Ovary (tissue), 9 donors: ENCODE data around the gene ZNF681. TPM values are rescaled to one million over a fixed set of nuclear protein-coding genes. Genes with fewer than 3 reads are reported as not detected.

Experiments used
- DNase-seq, 5 donors: peaks; one replicate each; pipeline ENCODE4 v3.0.0-alpha.2; 2019 to 2020
- H3K27ac ChIP-seq, 2 donors: fragments of 200-600 bp; one replicate each; pipeline versions ENCODE4 v1.5.1 to v1.8.0; 2019 to 2022
- H3K27me3 ChIP-seq: fragments of 200-600 bp; one replicate; pipeline ENCODE4 v1.8.0; 2022
- H3K36me3 ChIP-seq: fragments of 200-600 bp; sonication (generic); one replicate; pipeline ENCODE4 v1.5.1; 2019
- H3K4me1 ChIP-seq: one replicate; pipeline ENCODE4 v1.8.1; 2013; ENCODE audit warnings: mild to moderate bottlenecking, moderate library complexity; ENCODE audit not compliant: insufficient read depth
- H3K4me3 ChIP-seq: fragments of 200-600 bp; sonication (generic); one replicate; pipeline ENCODE4 v1.5.1; 2017
- H3K9me3 ChIP-seq, 2 donors: fragments of 200-600 bp in 1 of 2; sonication (generic) in 1 of 2; one replicate each; pipeline versions ENCODE4 v1.5.1 to v1.8.1; 2013 to 2019; ENCODE audit warnings: mild to moderate bottlenecking in 1 of 2, moderate library complexity in 1 of 2
- CTCF ChIP-seq, 3 donors: fragments of 450-650 bp in 2 of 3; fragments of 200-600 bp in 1 of 3; IDR thresholded peaks; one replicate each; pipeline versions ENCODE4 v1.5.1 to v1.8.0; 2016 to 2022; ENCODE audit warnings: antibody characterized with exemption in 3 of 3, mild to moderate bottlenecking in 1 of 3
- EP300 ChIP-seq: sonication (generic); formaldehyde crosslinking; IDR thresholded peaks from one replicate; pipeline ENCODE4 v1.6.1; 2017; ENCODE audit warnings: antibody characterized with exemption
- POLR2A ChIP-seq: fragments of 450-650 bp; IDR thresholded peaks from one replicate; pipeline ENCODE4 v1.6.1; 2017; ENCODE audit warnings: antibody characterized with exemption, mild to moderate bottlenecking, moderate library complexity
- WGBS, 3 donors: extraction: QIAGEN DNeasy Blood & Tissue Kit in 1 of 3; methylation state at CpG; one replicate each; pipeline versions ENCODE4 v1.1.5 to v1.1.7; 2013 to 2017; 5-methylcytosine and 5-hydroxymethylcytosine counted together
- intact Hi-C, 4 donors: fragments of 100-400 bp; cut with DNase I; formaldehyde crosslinking; loops; one replicate each; pipeline versions ENCODE4 v1.11.0 to v1.15.1; 2022 to 2023
- polyA plus RNA-seq, 2 donors: library from polyadenylated mRNA; stranded (reverse); fragments of 200-250 nt in 1 of 2; fragments of 350-450 nt in 1 of 2; fragmentation: Illumina TruSeq in 1 of 2; extraction: RNeasy Lipid Tissue Mini Kit (QIAGEN cat#74804) in 1 of 2; gene quantifications; one replicate each; pipeline ENCODE4 v1.2.3, GENCODE V29; 2013 to 2014
- total RNA-seq, 7 donors: library from RNA; depleted of rRNA in 2 of 7; stranded (reverse); fragments of >200 nt in 2 of 7; fragmentation: NEBNext Ultra II Directional in 3 of 7; extraction: Animal tissue kit (Norgen Biotek cat#: 25700) in 3 of 7; gene quantifications; one replicate each; pipeline versions ENCODE4 v1.1.0 to v1.2.4, GENCODE V29; 2016 to 2023
- donor health status: DM: no; HTN: no; CAD: no; lungs with moderate emphysema.
- donor health status: DM: no; HTN: no; CAD: no.
- donor health status: Bipolar disorder and iron deficiency.
- donor health status: DM: yes; HTN: yes; CAD: no.
- donor health status: DM: no; HTN: no; CAD: no.
- donor health status: DM: yes; HTN: yes; CAD: no.

Gene ZNF681
- total and polyA plus RNA-seq, 9 donors, result 1.5 to 4.0 (median 2.5) TPM

DNA sequence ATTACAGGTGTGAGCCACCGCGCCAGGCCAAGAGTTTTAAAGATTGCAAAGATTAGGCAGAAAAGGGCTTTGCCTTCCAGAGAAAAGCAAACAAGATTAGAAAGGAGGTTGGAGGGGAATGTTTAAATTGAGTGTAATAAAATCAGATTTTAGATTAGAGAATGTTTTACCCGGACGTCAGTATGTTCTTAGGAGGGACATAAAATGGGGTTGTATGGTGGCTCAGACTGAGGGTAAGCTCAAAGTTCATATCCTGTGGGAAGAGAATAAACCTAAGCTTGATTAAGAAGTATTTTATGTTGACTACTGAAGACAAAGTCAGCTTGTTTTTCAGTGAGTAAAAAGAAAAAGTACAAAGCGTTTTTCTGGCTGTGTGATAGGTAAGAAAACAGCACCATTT, 34.1 kb upstream of the ZNF681 start:
- Histone ChIP-seq H3K4me3 (no peak overlapping the region), H3K4me1 (no peaks in the 10 kb centered on the region), H3K36me3 (no peaks in the 10 kb centered on the region), H3K27ac (no peak overlapping the region), H3K27me3 (no peaks in the 10 kb centered on the region), H3K9me3 (peaks cover 0 to 3% of the 10 kb centered on the region in 2 donors)
- TF ChIP-seq CTCF (IDR thresholded peaks at IDR 0.05) (no peak), POLR2A (no peak)
- 90 to 95% (median 93%) methylated on average over 5 of the region's 5 CpGs for WGBS, 3 donors
- no peak for DNase-seq
- intact Hi-C loops, result no loop called here

- Histone ChIP-seq H3K27ac (no peak overlapping the region), H3K4me3 (no peak overlapping the region), H3K27me3 (no peaks in the 10 kb centered on the region), H3K4me1 (no peaks in the 10 kb centered on the region), H3K36me3 (no peaks in the 10 kb centered on the region), H3K9me3 (peaks cover 0 to 3% of the 10 kb centered on the region in 2 donors)
- TF ChIP-seq POLR2A (no peak), EP300 (no peak), CTCF (IDR thresholded peaks at IDR 0.05) (no peak)
- DNase-seq, result no peak
- WGBS, 3 donors, result 81 to 83% (median 82%) methylated on average over 17 of the region's 17 CpGs
- intact Hi-C loops, result no loop called here
Observed at GRCh38 chr19:23790641-23791488, 32.2 kb upstream of the ZNF681 start.

GRCh38 chr19:23789246-23789645, 30.6 kb upstream of the ZNF681 start:
- Histone ChIP-seq H3K4me1 (no peaks in the 10 kb centered on the region), H3K36me3 (no peaks in the 10 kb centered on the region), H3K9me3 (no peaks in the 10 kb centered on the region), H3K27me3 (no peaks in the 10 kb centered on the region), H3K27ac (no peak overlapping the region), H3K4me3 (no peak overlapping the region)
- intact Hi-C loops, result no loop called here
- DNase-seq, result no peak
- TF ChIP-seq EP300 (no peak), POLR2A (no peak), CTCF (IDR thresholded peaks at IDR 0.05) (no peak)

DNA sequence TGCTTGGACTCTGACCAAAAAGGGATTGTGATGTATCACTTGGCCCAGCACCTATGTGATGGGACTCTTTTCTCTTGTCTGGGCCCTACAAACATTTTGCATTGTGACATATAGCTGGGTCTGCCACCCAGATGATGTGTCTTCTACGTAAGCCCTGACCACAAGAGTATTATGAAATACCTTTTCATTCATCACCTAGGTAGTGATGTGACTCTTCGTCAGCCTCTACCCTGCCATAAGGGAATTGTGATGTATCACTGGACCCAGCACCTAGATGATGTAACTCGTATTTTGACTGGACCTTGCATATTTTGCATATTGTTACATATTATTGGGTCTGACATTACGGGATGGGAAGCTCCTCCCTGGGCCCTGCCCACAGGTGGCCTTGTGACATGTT, 29.7 kb upstream of the ZNF681 start:
- H3K27ac ChIP-seq, result no peak overlapping the region
- 94 to 97% (median 97%) methylated on average over 4 of the region's 4 CpGs for WGBS, 3 donors
- intact Hi-C loops, result no loop called here
- H3K4me3 ChIP-seq, result no peak overlapping the region
- H3K9me3 ChIP-seq, result no peaks in the 10 kb centered on the region
- no peaks in the 10 kb centered on the region for H3K36me3 ChIP-seq
- no peak for DNase-seq
- H3K4me1 ChIP-seq, result no peaks in the 10 kb centered on the region
- TF ChIP-seq POLR2A (no peak), EP300 (no peak), CTCF (IDR thresholded peaks at IDR 0.05) (no peak)
- no peaks in the 10 kb centered on the region for H3K27me3 ChIP-seq
